RWPE1 (cell line): ENCODE measurements around the gene ANKRD11.
"Not testable (repeated sequence)": the region's sequence is repeated elsewhere in the genome, so short reads cannot be mapped to it uniquely, and the experiment has no call there.

Experiments used
- CTCF ChIA-PET: fragments of 350-600 bp; sonication (Branson Sonifier 250); formaldehyde crosslinking; extraction: SDS; loops from one replicate; lab custom pipeline; 2021; lab: Yijun Ruan, JAX
- POLR2A ChIA-PET: fragments of 400-600 bp; formaldehyde crosslinking; extraction: SDS; loops from one replicate; lab custom pipeline; 2020; ENCODE audit warnings: antibody characterized with exemption; ENCODE audit not compliant: low non-redundant PET; lab: Yijun Ruan, JAX
- DNase-seq: peaks from one replicate; pipeline ENCODE4 v3.0.0; 2012; ENCODE audit warnings: low spot score
- H3K27ac ChIP-seq: fragments of 450-650 bp; 2 replicates; pipeline ENCODE4 v1.5.1; 2017
- CTCF ChIP-seq: fragments of 450-650 bp; conservative IDR thresholded peaks from 2 replicates; pipeline ENCODE4 v1.5.1; 2017; ENCODE audit warnings: low read depth, mild to moderate bottlenecking

ANKRD11 gene

GRCh38 chr16:89308391-89309333 is 181.7 kb downstream of the ANKRD11 start:
- POLR2A ChIA-PET: no interaction called here
- CTCF ChIA-PET: interaction anchor here (0.9 kb wide), 1 partner anchor 11 kb away, joined by 4 read pairs; no protein-coding TSS in a partner anchor
- H3K27ac ChIP-seq: peak overlapping the region; percentile 41
- no peak for DNase-seq
- TF ChIP-seq CTCF: no peak

- ChIA-PET POLR2A (no interaction called here), CTCF (interaction anchor here (1.1 kb wide), 1 partner anchor 15 kb away, joined by 3 read pairs; no protein-coding TSS in a partner anchor)
- peak overlapping the region; percentile 55 for H3K27ac ChIP-seq
- no peak for DNase-seq
- TF ChIP-seq CTCF: no peak
These were observed 182.9 kb downstream of the ANKRD11 start for GRCh38 chr16:89307421-89307805.

- POLR2A ChIA-PET, DNase-seq: not testable (repeated sequence)
- CTCF ChIA-PET: interaction anchor here (1.1 kb wide), 1 partner anchor 14 kb away, joined by 3 read pairs; no protein-coding TSS in a partner anchor
- peak overlapping the region; percentile 55 for H3K27ac ChIP-seq
These were observed 183.6 kb downstream of the ANKRD11 start for GRCh38 chr16:89306457-89307420.

GRCh38 chr16:89304941-89305705 is 185.2 kb downstream of the ANKRD11 start:
- CTCF ChIA-PET: no interaction called here

GRCh38 chr16:89304181-89304851 is 186.0 kb downstream of the ANKRD11 start:
- ChIA-PET CTCF (no interaction called here), POLR2A (no interaction called here)
- TF ChIP-seq CTCF: no peak
- H3K27ac ChIP-seq: peak overlapping the region; percentile 99
- DNase-seq: no peak

More at GRCh38 chr16:89304941-89305705, 185.2 kb downstream of the ANKRD11 start:
- H3K27ac ChIP-seq: peak overlapping the region; percentile 99
- no peak for DNase-seq
- POLR2A ChIA-PET: interaction anchor here (0.6 kb wide), 1 partner anchor 576 kb away, joined by 3 read pairs; no protein-coding TSS in a partner anchor
- TF ChIP-seq CTCF: no peak

- ChIA-PET CTCF (no interaction called here), POLR2A (no interaction called here)
- peak overlapping the region; percentile 99 for H3K27ac ChIP-seq
- TF ChIP-seq CTCF: no peak
- DNase-seq: no peak
These were observed 186.7 kb downstream of the ANKRD11 start for GRCh38 chr16:89303617-89304016.
